ENCODE data around the gene PCSK4. TPM values are rescaled to one million over a fixed set of nuclear protein-coding genes. Genes with fewer than 3 reads are reported as not detected.
A peak's percentile ranks its signal among the peaks of the same experiment; 100 is the strongest.

PCSK4 gene
- total and polyA plus RNA-seq, 2 of the 13 experiments (the other 11 are each of a cell fraction or from before 2014, with no cell fraction given), result 2.0 to 2.7 TPM

DNA sequence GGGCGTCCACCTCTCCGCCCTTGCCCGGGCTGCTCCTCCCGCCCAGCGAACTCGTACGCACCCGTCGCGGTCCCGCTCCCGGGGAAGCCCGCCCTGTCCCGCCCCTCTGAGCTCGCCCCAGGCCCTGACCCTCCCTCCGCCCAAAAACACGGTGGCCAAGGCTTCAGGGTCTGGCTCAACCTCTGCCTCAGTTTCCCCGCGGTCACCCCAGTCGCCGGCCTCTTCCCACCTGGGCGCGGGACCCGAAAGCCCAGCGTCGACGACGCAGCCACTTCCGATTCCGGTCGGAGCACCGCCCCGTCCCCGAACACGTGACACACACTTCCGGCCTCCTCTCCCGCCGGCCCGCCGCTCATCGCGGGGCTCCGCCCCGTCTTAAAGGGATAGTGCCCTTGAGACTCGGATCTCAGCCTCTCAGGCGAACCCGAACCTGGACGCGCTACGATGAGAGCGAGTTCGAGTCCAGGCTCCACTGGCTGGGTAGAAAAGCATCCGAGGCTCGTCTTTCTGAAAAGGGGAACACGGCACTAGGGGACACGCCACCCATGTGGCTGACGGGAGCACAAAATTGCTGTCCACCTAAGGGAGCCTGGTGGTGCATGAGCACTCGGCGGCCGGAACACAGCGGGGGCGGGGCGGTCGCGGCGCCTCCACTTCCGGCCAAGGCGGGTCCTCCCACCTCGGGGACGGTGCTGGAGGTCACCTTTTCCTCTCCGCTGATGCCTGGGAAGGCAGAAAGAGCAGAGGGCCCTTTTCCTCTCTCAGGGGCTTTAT, 11.0 kb downstream of the PCSK4 start, which contains the start of gene C19orf25 (continued):
- peak; percentile 19; the same call in 1 of the 2 replicates for TF ChIP-seq ZNF558 (CRISPR knock-in tag; IDR thresholded peaks at IDR 0.05; ENCODE audit: borderline replicate concordance)
- peak; percentile 53; the same call in 1 of the 2 replicates for TF ChIP-seq EEA1 (CRISPR knock-in tag; IDR thresholded peaks at IDR 0.05; ENCODE audit: borderline replicate concordance)
- no peak for TF ChIP-seq ZNF513 (CRISPR knock-in tag; conservative IDR thresholded peaks at IDR 0.05)
- peak; percentile 35; the same call in 1 of the 2 replicates for TF ChIP-seq SMAD3 (CRISPR knock-in tag; IDR thresholded peaks at IDR 0.05)
- no peak for TF ChIP-seq ZNF30 (CRISPR knock-in tag; IDR thresholded peaks at IDR 0.05)
- TF ChIP-seq MAFF (IDR thresholded peaks at IDR 0.05; ENCODE audit: low read depth, low read length), result no peak
- no peak for TF ChIP-seq ZNF589 (CRISPR knock-in tag; conservative IDR thresholded peaks at IDR 0.05)
- TF ChIP-seq ISL2 (CRISPR knock-in tag; IDR thresholded peaks at IDR 0.05), result no peak
- TF ChIP-seq, protein P1, sequence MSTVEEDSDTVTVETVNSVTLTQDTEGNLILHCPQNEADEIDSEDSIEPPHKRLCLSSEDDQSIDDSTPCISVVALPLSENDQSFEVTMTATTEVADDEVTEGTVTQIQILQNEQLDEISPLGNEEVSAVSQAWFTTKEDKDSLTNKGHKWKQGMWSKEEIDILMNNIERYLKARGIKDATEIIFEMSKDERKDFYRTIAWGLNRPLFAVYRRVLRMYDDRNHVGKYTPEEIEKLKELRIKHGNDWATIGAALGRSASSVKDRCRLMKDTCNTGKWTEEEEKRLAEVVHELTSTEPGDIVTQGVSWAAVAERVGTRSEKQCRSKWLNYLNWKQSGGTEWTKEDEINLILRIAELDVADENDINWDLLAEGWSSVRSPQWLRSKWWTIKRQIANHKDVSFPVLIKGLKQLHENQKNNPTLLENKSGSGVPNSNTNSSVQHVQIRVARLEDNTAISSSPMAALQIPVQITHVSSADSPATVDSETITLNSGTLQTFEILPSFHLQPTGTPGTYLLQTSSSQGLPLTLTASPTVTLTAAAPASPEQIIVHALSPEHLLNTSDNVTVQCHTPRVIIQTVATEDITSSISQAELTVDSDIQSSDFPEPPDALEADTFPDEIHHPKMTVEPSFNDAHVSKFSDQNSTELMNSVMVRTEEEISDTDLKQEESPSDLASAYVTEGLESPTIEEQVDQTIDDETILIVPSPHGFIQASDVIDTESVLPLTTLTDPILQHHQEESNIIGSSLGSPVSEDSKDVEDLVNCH (CRISPR knock-in tag; IDR thresholded peaks at IDR 0.05), result no peak
- no peak for TF ChIP-seq FOXA1 (IDR thresholded peaks at IDR 0.05)
- TF ChIP-seq FOXA1 (CRISPR knock-in tag; IDR thresholded peaks at IDR 0.05), result no peak
- peak; percentile 71; the same call in 1 of the 2 replicates for TF ChIP-seq PHF8 (CRISPR knock-in tag; IDR thresholded peaks at IDR 0.05)
- TF ChIP-seq SSRP1 (CRISPR knock-in tag; IDR thresholded peaks at IDR 0.05), result peak; percentile 64; the same call in 1 of the 2 replicates
- peak; percentile 73 for TF ChIP-seq ZNF816 (CRISPR knock-in tag; IDR thresholded peaks at IDR 0.05; ENCODE audit: borderline replicate concordance)
- TF ChIP-seq HOXA5 (CRISPR knock-in tag; IDR thresholded peaks at IDR 0.05), result no peak
- no peak for TF ChIP-seq PRDM4 (CRISPR knock-in tag; IDR thresholded peaks at IDR 0.05; ENCODE audit: borderline replicate concordance)
- no peak; the same call in 1 of the 2 replicates for TF ChIP-seq ZSCAN29 (CRISPR knock-in tag; conservative IDR thresholded peaks at IDR 0.05)
- TF ChIP-seq ZNF543 (CRISPR knock-in tag; IDR thresholded peaks at IDR 0.05), result no peak
- no peak for TF ChIP-seq ZNF446 (CRISPR knock-in tag; IDR thresholded peaks at IDR 0.05)
- TF ChIP-seq, protein P2, sequence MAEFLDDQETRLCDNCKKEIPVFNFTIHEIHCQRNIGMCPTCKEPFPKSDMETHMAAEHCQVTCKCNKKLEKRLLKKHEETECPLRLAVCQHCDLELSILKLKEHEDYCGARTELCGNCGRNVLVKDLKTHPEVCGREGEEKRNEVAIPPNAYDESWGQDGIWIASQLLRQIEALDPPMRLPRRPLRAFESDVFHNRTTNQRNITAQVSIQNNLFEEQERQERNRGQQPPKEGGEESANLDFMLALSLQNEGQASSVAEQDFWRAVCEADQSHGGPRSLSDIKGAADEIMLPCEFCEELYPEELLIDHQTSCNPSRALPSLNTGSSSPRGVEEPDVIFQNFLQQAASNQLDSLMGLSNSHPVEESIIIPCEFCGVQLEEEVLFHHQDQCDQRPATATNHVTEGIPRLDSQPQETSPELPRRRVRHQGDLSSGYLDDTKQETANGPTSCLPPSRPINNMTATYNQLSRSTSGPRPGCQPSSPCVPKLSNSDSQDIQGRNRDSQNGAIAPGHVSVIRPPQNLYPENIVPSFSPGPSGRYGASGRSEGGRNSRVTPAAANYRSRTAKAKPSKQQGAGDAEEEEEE (CRISPR knock-in tag; IDR thresholded peaks at IDR 0.05; ENCODE audit: borderline replicate concordance), result no peak
- no peak for TF ChIP-seq MAF1 (CRISPR knock-in tag; IDR thresholded peaks at IDR 0.05; ENCODE audit: borderline replicate concordance)

Measured in HepG2 (cell line).